PFSK-1 (cell line): ENCODE data around the gene TIMP3.

ENCODE experiments used
- FOXP2 ChIP-seq: optimal IDR thresholded peaks from 2 replicates; pipeline ENCODE3; 2011; ENCODE audit warnings: borderline replicate concordance, control low read depth, inconsistent platforms; ENCODE audit not compliant: insufficient read depth; ENCODE audit errors: extremely low read length, extremely low read depth
- POLR2AphosphoS5 ChIP-seq: IDR thresholded peaks from 2 replicates; pipeline ENCODE4 v1.6.1; 2012; ENCODE audit warnings: low read depth, mild to moderate bottlenecking, control low read depth, low read length, moderate library complexity
- SIN3A ChIP-seq: IDR thresholded peaks from 2 replicates; pipeline ENCODE4 v1.6.1; 2012; ENCODE audit warnings: mild to moderate bottlenecking, low read length, moderate library complexity, borderline replicate concordance; ENCODE audit not compliant: insufficient read depth
- TAF1 ChIP-seq: IDR thresholded peaks from 2 replicates; pipeline ENCODE4 v1.6.1; 2012; ENCODE audit warnings: low read length, control low read depth, borderline replicate concordance; ENCODE audit not compliant: insufficient read depth
- TF ChIP-seq, protein P1 (sequence below), 2 experiments: IDR thresholded peaks; 2 replicates each; pipeline versions ENCODE4 v1.6.1 to v1.8.0; 2011 to 2012; ENCODE audit warnings: low read depth in 2 of 2, low read length in 2 of 2, control low read depth in 1 of 2, inconsistent platforms in 1 of 2, mild to moderate bottlenecking in 1 of 2, moderate library complexity in 1 of 2; ENCODE audit not compliant: insufficient read depth in 1 of 2

The TIMP3 gene

DNA sequence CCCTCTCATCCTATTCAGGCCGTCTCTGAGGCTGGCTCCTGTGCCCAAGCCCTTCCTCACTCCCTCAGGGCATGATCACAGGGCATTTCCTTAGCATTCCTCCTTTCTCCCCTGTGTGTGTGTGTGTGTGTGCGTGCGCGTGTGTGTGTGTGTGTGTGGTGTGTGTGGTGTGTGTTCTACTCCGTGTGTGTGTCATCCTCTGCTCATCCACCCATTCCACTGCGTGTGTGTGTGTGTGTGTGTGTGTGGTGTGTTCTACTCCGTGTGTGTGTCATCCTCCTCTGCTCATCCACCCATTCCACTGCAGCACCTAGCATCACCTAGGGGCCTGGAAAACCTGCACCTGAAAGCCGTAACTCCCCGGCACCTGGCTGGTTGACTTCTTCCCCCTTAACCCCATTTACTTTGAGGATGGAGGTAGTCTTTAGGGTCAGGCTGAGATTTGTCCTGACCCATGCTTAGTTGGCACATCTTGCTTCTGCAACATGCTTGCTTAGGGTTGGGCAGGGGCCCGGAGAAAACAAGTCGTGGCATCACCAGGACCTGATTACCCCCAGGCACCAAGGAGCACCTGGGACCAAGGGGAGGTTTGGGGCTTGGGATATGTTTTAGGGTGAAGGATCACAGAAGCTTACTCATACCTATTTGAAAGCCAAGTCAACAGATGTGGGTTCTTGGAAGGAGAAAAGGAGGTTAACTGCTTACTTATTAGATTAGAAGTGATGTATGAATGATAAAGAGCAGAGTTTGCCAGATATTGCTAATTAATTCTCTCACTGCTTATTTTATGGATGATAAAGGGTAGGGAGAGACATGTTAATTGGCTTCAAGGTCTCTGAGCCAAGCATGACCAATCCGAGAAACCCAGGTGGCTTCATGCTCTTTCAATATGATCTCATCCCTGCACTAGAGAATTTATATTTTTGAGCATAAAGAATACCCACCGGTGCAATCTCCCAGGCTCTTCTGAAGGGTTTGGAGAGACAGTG, 18.9 kb downstream of the TIMP3 start:
- TF ChIP-seq FOXP2 (no peak), SIN3A (no peak), TAF1 (no peak), POLR2AphosphoS5 (no peak)
- TF ChIP-seq, protein P1, sequence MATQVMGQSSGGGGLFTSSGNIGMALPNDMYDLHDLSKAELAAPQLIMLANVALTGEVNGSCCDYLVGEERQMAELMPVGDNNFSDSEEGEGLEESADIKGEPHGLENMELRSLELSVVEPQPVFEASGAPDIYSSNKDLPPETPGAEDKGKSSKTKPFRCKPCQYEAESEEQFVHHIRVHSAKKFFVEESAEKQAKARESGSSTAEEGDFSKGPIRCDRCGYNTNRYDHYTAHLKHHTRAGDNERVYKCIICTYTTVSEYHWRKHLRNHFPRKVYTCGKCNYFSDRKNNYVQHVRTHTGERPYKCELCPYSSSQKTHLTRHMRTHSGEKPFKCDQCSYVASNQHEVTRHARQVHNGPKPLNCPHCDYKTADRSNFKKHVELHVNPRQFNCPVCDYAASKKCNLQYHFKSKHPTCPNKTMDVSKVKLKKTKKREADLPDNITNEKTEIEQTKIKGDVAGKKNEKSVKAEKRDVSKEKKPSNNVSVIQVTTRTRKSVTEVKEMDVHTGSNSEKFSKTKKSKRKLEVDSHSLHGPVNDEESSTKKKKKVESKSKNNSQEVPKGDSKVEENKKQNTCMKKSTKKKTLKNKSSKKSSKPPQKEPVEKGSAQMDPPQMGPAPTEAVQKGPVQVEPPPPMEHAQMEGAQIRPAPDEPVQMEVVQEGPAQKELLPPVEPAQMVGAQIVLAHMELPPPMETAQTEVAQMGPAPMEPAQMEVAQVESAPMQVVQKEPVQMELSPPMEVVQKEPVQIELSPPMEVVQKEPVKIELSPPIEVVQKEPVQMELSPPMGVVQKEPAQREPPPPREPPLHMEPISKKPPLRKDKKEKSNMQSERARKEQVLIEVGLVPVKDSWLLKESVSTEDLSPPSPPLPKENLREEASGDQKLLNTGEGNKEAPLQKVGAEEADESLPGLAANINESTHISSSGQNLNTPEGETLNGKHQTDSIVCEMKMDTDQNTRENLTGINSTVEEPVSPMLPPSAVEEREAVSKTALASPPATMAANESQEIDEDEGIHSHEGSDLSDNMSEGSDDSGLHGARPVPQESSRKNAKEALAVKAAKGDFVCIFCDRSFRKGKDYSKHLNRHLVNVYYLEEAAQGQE (IDR thresholded peaks at IDR 0.05; ENCODE audit: insufficient read depth in 1 of 2, low read depth in 2 of 2, low read length in 2 of 2), result no peak

DNA sequence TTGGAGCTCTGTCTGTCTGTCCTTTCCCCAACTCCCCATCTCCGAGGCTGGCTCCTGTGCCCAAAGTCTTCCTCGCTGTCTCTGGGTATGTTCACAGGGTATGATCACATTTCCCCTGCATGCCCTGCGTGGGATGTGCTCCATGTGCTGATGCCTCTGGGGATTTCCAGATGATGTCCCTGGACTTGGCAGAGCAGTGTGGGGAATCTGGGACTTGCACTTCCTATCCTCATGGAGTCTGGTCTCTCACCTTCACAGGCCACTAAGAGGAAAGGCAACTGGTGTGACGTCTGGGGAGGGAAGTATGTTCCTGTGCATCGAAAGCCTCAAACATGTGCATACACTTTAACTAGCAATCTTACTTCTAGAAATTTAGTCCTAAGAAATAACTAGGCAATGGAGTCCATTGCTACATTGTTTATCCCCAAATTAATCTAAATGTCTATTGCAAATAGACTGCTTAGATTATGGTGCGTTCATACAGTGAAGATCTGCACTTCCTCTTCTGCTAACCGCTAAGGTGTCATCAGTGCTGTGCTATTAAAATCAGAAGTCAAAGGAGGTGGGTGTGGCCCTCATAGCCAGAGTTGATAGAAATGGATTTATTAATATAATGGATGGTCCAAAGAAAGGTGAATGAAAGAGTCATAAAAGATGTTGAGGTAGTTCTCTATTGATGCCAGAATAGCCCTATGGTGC, 20.8 kb downstream of the TIMP3 start:
- TF ChIP-seq, protein P1 (IDR thresholded peaks at IDR 0.05; ENCODE audit: insufficient read depth in 1 of 2, low read depth in 2 of 2, low read length in 2 of 2), result no peak
- TF ChIP-seq FOXP2 (no peak), SIN3A (no peak), TAF1 (no peak), POLR2AphosphoS5 (no peak)

DNA sequence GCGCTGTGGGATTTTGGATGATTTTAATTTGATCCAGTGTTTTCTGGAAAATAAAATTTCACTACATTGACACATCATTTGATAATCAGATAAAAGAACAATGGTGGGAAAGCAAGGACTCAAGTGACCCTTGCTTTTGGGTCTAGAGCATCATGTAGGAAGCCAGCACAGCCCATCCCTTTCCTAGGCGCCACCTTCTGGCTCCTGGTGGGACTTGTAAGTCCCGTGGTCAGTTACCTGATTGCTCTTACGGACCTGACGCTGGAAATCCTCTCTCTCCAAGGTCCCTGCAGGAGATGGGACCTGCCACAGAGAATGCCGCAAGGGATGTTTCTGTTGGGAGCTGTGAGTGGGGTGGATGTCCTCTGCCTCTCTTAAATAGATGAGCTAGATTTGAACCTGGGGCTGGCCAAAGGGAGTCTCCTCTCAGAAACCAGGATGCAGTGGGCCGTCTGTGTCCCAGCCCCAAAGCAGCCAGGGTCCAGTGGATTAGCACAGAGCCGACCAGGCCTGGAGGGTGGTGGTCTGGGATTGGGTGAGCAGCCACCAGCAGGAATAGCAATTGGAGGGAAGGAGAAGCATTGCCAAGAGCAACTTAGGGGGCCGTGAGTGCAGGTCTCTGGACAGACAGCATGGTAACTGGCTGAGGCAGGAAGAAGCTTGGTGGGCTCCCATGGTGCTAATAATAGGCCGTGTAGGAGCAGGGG, 21.7 kb downstream of the TIMP3 start:
- TF ChIP-seq, protein P1 (IDR thresholded peaks at IDR 0.05; ENCODE audit: insufficient read depth in 1 of 2, low read depth in 2 of 2, low read length in 2 of 2), result no peak
- TF ChIP-seq POLR2AphosphoS5 (no peak), TAF1 (no peak), FOXP2 (no peak), SIN3A (no peak)

DNA sequence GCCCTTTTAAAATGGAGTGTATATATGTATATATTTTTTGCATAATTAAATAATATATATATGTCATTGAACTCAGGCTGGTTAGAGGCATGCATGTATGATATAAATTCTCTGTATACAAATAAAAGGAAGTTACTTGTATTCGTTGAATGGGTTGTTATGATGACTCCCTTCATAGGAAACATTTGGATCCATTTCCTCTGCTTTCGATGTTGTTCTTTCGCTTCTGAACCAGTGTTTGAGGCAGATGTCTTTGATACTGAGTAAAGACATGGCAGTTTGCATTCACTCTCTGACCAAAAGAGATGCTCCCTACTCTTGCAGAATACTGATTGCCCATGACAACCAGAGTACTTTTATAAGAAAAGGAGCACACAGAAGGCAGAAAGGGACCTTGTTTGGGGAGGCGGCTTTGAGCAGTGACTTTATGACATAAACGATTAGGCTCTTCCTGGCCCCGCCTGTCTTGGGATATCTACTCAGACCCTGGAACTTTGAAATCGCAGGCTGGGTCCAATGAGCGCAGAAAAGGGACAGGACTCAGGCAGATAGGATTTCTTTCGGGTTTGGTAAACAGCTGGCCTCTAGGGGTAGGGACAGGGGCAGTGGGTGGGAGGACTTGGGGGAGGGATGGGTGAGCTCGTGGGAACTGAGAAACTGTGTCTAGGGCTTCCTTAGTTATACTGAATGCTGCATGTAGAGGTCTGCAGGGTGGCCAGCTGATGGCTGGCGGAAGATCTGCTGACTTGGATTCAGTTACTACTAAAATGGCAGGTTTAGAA, 23.2 kb downstream of the TIMP3 start:
- TF ChIP-seq POLR2AphosphoS5 (no peak), TAF1 (no peak), SIN3A (no peak)

DNA sequence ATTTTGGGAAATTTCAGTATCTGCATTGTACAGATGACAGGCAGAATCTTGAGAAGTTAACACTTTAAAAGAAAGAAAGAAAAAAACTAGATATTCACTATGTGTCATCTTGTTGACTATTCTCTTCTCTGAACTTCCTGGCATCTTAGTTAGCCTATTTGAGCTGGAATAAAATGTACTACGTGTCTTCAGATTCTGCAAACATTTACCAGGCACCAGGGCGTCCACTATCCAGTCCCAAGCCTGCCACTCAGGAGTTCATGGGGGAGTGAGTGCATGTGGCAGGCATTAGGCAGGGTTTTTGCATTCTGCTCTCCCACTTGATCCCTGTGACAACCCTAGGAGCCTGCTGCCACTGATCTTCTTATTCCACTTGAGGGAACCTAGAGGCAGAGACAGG, 25.0 kb downstream of the TIMP3 start:
- TF ChIP-seq POLR2AphosphoS5 (no peak), TAF1 (no peak), SIN3A (no peak), FOXP2 (no peak)
- TF ChIP-seq, protein P1 (IDR thresholded peaks at IDR 0.05; ENCODE audit: insufficient read depth in 1 of 2, low read depth in 2 of 2, low read length in 2 of 2), result no peak
